ENCODE data around the gene LRP8.

The LRP8 gene

GRCh38 chr1:53339736-53340635 lies 12.1 kb upstream of the LRP8 start:
- no peak for DNase-seq

- DNase-seq, result no peak
These were observed 10.6 kb upstream of the LRP8 start for GRCh38 chr1:53338423-53338822.

GRCh38 chr1:53337499-53337898 lies 9.6 kb upstream of the LRP8 start:
- DNase-seq, result no peak

- DNase-seq, result no peak
These were observed 8.3 kb upstream of the LRP8 start for GRCh38 chr1:53336146-53336545.

GRCh38 chr1:53335661-53336060 lies 7.8 kb upstream of the LRP8 start:
- DNase-seq, result no peak

- DNase-seq, result no peak
These were observed 6.9 kb upstream of the LRP8 start for GRCh38 chr1:53334781-53335180.

GRCh38 chr1:53334312-53334711 lies 6.4 kb upstream of the LRP8 start:
- DNase-seq, result no peak

- DNase-seq, result no peak
These were observed 5.0 kb upstream of the LRP8 start for GRCh38 chr1:53332833-53333232.

GRCh38 chr1:53332186-53332564 lies 4.3 kb upstream of the LRP8 start:
- DNase-seq, result no peak

GRCh38 chr1:53331446-53332185 lies 3.7 kb upstream of the LRP8 start:
- no peak for DNase-seq

- no peak for DNase-seq
These were observed 2.9 kb upstream of the LRP8 start for GRCh38 chr1:53330819-53331218.

GRCh38 chr1:53328541-53329499 lies 950 bp upstream of the LRP8 start:
- DNase-seq, result no peak

GRCh38 chr1:53327182-53327913 lies 522 bp downstream of the LRP8 start:
- peak; percentile 67 for DNase-seq

GRCh38 chr1:53326598-53327181 lies 1.2 kb downstream of the LRP8 start:
- peak; percentile 78 for DNase-seq

GRCh38 chr1:53326088-53326597 lies 1.7 kb downstream of the LRP8 start:
- peak; percentile 97 for DNase-seq

GRCh38 chr1:53325326-53326087 lies 2.4 kb downstream of the LRP8 start:
- DNase-seq, result peak; percentile 36

GRCh38 chr1:53324728-53325297 lies 3.1 kb downstream of the LRP8 start:
- DNase-seq, result peak; percentile 62

GRCh38 chr1:53324321-53324720 lies 3.5 kb downstream of the LRP8 start:
- DNase-seq, result peak; percentile 22

- DNase-seq, result no peak
These were observed 4.6 kb downstream of the LRP8 start for GRCh38 chr1:53323316-53323715.
